NB4 (cell line): ENCODE results near the gene DAZAP1.

Experiments
- DNase-seq: peaks from one replicate; pipeline ENCODE4 v3.0.0; 2010; ENCODE audit warnings: low read depth
- H3K4me3 ChIP-seq: one replicate; pipeline ENCODE4 v1.5.1; 2011; ENCODE audit warnings: mild to moderate bottlenecking, low read depth, low read length, moderate library complexity
- MYC ChIP-seq: IDR thresholded peaks from 2 replicates; pipeline ENCODE4 v1.6.1; 2011; ENCODE audit warnings: low read depth, low read length
- POLR2A ChIP-seq: IDR thresholded peaks from 2 replicates; pipeline ENCODE4 v1.6.1; 2011; ENCODE audit warnings: mild to moderate bottlenecking; ENCODE audit not compliant: insufficient read length; ENCODE audit errors: extremely low read depth
- TF ChIP-seq, protein P1 (sequence below): IDR thresholded peaks from 2 replicates; pipeline ENCODE4 v1.6.1; 2011; ENCODE audit warnings: low read depth, low read length
- TF ChIP-seq, protein P2 (sequence below): IDR thresholded peaks from one replicate; pipeline ENCODE4 v1.5.1; 2012; ENCODE audit warnings: low read depth, low read length

Gene DAZAP1

DNA sequence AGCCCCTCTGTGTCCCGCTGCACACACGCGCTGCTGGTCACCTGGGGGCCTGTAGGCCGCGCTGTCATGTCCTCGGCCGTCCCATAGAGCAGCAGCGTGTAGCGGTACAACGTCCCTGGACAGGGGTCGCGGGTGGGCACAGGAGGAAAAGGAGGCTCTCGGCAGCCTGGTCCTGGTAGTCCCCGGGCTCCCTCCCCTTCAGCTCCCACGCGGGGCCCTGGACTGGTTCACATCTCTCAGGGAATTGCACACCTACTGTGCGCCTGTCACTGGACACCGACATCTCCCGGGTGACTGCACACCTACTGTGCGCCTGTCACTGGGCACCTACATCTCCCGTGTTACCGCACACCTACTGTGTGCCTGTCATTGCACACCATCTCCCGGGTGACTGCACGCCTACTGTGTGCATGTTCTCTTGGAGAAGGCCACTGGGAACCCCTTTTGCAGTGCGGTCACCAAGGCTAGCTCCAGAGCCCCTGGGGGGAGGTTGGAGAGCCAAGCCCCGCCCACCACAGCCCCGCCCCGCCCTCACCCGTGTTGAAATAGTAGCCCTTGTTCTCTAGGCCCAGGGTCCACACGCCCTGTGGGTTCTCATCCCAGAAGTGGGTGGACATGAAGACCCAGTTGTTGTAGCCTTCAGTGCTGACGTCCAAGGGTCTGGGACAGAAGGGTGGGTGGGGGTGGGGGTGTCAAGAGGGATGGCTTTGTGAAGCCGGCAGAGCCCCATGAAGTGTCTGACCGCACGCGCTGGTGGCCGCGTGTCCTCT is 75.2 kb downstream of the DAZAP1 start:
- no peak overlapping the region for H3K4me3 ChIP-seq
- DNase-seq: no peak
- no peak for TF ChIP-seq MYC
- TF ChIP-seq, protein P1, sequence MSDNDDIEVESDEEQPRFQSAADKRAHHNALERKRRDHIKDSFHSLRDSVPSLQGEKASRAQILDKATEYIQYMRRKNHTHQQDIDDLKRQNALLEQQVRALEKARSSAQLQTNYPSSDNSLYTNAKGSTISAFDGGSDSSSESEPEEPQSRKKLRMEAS: no peak
- TF ChIP-seq, protein P2, sequence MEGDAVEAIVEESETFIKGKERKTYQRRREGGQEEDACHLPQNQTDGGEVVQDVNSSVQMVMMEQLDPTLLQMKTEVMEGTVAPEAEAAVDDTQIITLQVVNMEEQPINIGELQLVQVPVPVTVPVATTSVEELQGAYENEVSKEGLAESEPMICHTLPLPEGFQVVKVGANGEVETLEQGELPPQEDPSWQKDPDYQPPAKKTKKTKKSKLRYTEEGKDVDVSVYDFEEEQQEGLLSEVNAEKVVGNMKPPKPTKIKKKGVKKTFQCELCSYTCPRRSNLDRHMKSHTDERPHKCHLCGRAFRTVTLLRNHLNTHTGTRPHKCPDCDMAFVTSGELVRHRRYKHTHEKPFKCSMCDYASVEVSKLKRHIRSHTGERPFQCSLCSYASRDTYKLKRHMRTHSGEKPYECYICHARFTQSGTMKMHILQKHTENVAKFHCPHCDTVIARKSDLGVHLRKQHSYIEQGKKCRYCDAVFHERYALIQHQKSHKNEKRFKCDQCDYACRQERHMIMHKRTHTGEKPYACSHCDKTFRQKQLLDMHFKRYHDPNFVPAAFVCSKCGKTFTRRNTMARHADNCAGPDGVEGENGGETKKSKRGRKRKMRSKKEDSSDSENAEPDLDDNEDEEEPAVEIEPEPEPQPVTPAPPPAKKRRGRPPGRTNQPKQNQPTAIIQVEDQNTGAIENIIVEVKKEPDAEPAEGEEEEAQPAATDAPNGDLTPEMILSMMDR: no peak
- no peak for TF ChIP-seq POLR2A

DNA sequence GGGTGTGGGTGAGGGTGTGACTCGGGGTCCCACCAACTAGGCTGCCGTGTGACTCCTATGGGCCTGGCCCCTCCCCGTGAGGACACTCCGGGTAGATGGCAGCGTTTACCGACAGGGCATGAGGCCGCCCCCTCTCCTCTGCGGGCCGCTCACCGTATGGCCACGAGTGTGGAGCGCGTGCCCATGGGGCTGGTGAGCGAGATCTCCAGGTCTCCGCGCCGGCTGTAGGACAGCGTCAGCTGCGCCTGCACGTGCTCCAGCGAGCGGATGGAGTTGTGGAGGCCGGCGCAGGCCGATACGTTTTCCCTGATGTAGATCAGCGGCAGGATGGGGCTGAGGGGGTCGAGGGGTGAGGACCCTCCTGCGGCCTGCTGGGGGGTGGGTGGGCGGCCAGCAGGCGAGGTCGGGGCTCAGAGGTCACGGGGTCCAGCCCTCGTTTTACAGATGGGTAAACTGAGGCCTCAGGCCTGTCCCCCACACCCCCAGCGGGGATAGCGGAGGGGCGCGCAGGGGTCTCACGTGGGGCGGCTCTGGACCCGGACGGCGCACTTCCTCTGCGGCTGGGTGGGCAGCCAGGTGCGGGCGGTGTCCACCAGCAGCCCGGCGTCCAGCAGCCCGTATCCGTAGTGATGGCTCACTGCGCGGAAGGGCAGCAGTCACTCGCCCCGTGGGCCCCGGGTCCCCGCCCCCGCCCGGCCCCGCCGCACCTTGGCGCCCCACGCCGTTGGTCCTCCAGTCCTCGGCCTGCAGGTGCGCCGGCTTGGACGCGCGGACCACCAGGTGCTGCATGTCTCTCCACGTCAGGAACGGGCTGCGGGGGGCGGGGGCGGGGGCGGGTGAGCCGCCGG is 76.0 kb downstream of the DAZAP1 start:
- TF ChIP-seq POLR2A (no peak), MYC (no peak)
- TF ChIP-seq, protein P2: no peak
- TF ChIP-seq, protein P1: no peak

DNA sequence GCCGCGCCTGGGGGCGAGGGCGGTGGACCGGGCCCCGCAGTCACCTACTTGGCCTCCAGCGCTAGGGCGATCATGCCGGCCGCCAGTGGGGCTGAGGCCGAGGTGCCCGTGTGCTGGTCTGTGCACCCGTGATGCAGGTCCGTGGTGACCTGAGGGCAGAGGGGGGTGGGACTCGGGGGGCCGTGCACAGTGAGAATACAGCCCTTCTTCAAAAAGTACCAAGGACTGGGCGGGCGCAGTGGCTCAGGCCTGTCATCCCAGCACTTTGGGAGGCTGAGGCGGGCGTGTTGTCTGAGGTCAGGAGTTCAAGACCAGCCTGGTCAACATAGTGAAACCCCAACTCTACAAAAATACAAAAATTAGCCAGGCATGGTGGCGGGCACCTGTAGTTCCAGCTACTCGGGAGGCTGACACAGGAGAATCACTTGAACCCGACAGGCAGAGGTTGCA is 76.6 kb downstream of the DAZAP1 start:
- no peak for DNase-seq
- TF ChIP-seq, protein P1: no peak
- TF ChIP-seq POLR2A (no peak), MYC (no peak)
- TF ChIP-seq, protein P2: no peak
- H3K4me3 ChIP-seq: no peak overlapping the region

More for the DNA sequence above, 76.0 kb downstream of the DAZAP1 start:
- no peak for DNase-seq
- no peak overlapping the region for H3K4me3 ChIP-seq
